Keratinocyte (primary cell): Measurements from ENCODE around the gene MPV17L.
"Not testable (repeated sequence)": the region's sequence is repeated elsewhere in the genome, so short reads cannot be mapped to it uniquely, and the experiment has no call there.

ENCODE experiments used
- EZH2 ChIP-seq: IDR thresholded peaks from one replicate; pipeline ENCODE4 v1.6.1; 2012; ENCODE audit warnings: inconsistent platforms, mild to moderate bottlenecking, low read length, moderate library complexity
- TF ChIP-seq, protein P1 (sequence below), 3 experiments: IDR thresholded peaks in 1 of 3; conservative IDR thresholded peaks in 1 of 3; optimal IDR thresholded peaks in 1 of 3; 2 replicates in 2 of 3; 3 replicates in 1 of 3; pipeline versions ENCODE3 to v1.5.1; 2011; ENCODE audit warnings: low read length in 3 of 3, mild to moderate bottlenecking in 3 of 3, moderate library complexity in 2 of 3, control low read depth in 1 of 3, inconsistent platforms in 1 of 3; ENCODE audit not compliant: insufficient read depth in 2 of 3; ENCODE audit errors: extremely low read depth in 1 of 3

DNA sequence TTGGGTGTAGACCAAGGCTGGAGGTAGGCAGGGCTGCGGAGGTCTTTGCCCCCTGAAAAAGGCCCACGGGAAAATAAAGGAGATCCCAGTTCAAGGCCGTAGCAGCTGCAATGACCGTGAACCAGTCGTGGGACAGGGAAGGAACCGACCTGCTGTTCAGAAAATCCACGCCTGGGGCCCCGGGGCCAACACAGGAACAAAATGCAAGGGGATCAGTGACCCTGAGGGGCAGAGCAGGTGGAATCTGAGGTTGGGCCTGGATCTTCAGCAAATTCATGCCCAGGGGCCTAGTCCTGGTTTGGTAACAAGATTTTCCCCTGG lies 915 bp downstream of the MPV17L start:
- TF ChIP-seq, protein P1, sequence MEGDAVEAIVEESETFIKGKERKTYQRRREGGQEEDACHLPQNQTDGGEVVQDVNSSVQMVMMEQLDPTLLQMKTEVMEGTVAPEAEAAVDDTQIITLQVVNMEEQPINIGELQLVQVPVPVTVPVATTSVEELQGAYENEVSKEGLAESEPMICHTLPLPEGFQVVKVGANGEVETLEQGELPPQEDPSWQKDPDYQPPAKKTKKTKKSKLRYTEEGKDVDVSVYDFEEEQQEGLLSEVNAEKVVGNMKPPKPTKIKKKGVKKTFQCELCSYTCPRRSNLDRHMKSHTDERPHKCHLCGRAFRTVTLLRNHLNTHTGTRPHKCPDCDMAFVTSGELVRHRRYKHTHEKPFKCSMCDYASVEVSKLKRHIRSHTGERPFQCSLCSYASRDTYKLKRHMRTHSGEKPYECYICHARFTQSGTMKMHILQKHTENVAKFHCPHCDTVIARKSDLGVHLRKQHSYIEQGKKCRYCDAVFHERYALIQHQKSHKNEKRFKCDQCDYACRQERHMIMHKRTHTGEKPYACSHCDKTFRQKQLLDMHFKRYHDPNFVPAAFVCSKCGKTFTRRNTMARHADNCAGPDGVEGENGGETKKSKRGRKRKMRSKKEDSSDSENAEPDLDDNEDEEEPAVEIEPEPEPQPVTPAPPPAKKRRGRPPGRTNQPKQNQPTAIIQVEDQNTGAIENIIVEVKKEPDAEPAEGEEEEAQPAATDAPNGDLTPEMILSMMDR (optimal IDR thresholded peaks at IDR 0.05 in 1 of 3, IDR thresholded peaks at IDR 0.05 in 1 of 3, conservative IDR thresholded peaks at IDR 0.05 in 1 of 3; ENCODE audit: extremely low read depth in 1 of 3, insufficient read depth in 2 of 3, low read length in 3 of 3) = not testable (repeated sequence)
- not testable (repeated sequence) for TF ChIP-seq EZH2
